ENCODE data around the gene PELI1.

PELI1 gene

DNA sequence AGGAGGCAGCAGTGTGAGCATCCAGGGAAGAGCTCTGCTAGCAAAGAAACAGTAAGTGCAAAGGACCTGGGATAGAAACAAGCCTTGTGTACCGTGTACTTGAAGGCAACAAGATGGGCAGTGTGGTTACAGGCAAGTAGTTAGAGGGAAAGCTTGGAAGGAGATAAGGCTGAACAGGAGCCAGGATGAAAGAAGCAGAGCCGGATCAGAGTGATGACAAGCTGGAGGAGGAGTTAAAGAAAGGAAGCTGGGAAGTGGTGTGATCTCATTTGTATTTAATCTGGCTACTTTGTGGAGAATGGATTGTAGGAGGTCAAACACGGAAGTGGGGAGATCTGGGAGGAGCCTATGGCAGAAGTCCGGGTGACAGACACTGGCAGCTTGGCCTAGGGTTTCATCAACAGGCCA, 80.3 kb downstream of the PELI1 start:
- TF ChIP-seq, protein P1, sequence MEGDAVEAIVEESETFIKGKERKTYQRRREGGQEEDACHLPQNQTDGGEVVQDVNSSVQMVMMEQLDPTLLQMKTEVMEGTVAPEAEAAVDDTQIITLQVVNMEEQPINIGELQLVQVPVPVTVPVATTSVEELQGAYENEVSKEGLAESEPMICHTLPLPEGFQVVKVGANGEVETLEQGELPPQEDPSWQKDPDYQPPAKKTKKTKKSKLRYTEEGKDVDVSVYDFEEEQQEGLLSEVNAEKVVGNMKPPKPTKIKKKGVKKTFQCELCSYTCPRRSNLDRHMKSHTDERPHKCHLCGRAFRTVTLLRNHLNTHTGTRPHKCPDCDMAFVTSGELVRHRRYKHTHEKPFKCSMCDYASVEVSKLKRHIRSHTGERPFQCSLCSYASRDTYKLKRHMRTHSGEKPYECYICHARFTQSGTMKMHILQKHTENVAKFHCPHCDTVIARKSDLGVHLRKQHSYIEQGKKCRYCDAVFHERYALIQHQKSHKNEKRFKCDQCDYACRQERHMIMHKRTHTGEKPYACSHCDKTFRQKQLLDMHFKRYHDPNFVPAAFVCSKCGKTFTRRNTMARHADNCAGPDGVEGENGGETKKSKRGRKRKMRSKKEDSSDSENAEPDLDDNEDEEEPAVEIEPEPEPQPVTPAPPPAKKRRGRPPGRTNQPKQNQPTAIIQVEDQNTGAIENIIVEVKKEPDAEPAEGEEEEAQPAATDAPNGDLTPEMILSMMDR (IDR thresholded peaks at IDR 0.05; ENCODE audit: borderline replicate concordance, control extremely low read depth, extremely low read depth, insufficient read depth, missing control alignments): no peak
- in situ Hi-C loops (cut with MboI; ENCODE audit: low sequenced_read_pairs, unreplicated experiment): no loop called here
- no peak for DNase-seq (ENCODE audit: low spot score)

DNA sequence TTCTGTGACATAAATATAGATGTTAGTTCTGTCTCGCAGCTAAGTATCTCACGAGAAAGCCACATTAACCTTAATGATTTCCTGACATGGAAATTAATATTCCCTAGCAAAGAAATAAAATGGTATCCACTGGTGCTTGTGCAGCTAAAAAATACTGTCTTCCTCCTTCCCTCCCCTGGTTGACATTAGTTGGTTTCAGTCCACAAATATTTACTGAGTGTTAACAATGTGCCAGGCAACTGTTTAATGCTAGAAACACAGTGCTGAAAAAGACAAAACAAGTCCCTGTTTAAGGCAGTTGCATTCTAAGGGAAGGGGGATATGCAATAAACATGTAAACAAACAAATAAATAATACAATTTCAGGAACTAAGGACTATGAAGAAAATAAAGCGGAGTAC, 80.8 kb downstream of the PELI1 start:
- TF ChIP-seq, protein P1 (IDR thresholded peaks at IDR 0.05; ENCODE audit: borderline replicate concordance, control extremely low read depth, extremely low read depth, insufficient read depth, missing control alignments): no peak
- in situ Hi-C loops (cut with MboI; ENCODE audit: low sequenced_read_pairs, unreplicated experiment): no loop called here
- DNase-seq (ENCODE audit: low spot score): no peak

DNA sequence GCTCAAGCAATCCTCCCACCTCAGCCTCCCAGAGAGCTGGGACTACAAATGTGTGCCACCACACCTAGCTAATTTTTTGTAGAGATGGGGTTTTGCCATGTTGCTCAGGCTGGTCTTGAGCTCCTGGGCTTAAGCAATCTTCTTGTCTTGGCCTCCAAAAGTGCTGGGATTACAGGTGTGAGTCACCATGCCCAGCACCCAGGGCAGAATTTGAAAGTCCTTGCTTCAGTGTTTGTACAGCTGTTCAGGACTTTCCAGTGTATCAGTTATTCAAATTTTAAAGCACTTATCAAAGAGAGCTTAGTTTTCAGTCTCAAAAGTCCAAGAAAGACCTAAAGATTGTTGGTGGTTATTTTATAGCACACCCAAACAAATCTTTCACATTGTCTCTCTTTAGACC, 81.4 kb downstream of the PELI1 start:
- DNase-seq (ENCODE audit: low spot score): no peak
- in situ Hi-C loops (cut with MboI; ENCODE audit: low sequenced_read_pairs, unreplicated experiment): no loop called here
- TF ChIP-seq, protein P1 (IDR thresholded peaks at IDR 0.05; ENCODE audit: borderline replicate concordance, control extremely low read depth, extremely low read depth, insufficient read depth, missing control alignments): no peak

DNA sequence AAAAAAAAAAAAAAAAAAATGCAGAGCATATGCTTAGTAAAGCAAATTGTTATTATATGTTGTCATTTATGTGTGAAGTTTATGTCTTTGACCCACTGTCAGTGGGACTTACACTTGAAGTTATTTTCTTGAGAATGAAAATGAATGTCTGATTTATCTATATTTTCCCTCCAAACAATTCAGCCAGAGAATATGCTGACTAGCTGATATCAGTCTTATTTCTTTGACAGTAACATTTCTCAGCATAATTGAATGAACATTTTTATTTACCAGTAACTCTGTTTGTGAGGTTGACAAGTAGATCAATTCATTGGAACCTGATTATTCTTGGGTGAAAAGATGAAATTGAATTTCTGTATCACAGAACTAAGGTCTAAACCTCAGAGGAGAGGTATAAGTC, 85.0 kb downstream of the PELI1 start:
- TF ChIP-seq, protein P1 (IDR thresholded peaks at IDR 0.05; ENCODE audit: borderline replicate concordance, control extremely low read depth, extremely low read depth, insufficient read depth, missing control alignments): no peak
- in situ Hi-C loops (cut with MboI; ENCODE audit: low sequenced_read_pairs, unreplicated experiment): loop anchor here (5.0 kb wide), 1 partner anchor 83 kb away; the partner anchor contains the start of gene PELI1
- no peak for DNase-seq (ENCODE audit: low spot score)

DNA sequence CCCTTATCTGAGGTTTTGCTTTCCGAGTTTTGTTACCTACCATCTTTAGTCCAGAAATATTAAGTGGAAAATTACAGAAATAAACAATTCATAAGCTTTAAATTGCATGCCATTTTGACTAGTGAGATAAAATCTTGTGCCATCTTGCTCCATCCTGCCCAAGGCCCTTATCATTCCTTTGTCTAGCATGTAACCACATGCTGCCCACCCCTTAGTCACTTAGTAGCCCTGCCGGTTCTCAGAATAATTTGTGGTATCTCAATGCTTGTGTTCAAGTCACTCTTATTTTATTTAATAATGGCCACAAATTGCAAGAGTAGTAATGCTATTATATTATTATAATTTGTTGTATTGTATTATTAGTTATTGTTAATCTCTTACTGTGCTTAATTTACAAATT, 88.2 kb downstream of the PELI1 start:
- in situ Hi-C loops (cut with MboI; ENCODE audit: low sequenced_read_pairs, unreplicated experiment): loop anchor here (5.0 kb wide), 1 partner anchor 86 kb away; the partner anchor contains the start of gene PELI1
- DNase-seq (ENCODE audit: low spot score): no peak
- TF ChIP-seq, protein P1 (IDR thresholded peaks at IDR 0.05; ENCODE audit: borderline replicate concordance, control extremely low read depth, extremely low read depth, insufficient read depth, missing control alignments): no peak

DNA sequence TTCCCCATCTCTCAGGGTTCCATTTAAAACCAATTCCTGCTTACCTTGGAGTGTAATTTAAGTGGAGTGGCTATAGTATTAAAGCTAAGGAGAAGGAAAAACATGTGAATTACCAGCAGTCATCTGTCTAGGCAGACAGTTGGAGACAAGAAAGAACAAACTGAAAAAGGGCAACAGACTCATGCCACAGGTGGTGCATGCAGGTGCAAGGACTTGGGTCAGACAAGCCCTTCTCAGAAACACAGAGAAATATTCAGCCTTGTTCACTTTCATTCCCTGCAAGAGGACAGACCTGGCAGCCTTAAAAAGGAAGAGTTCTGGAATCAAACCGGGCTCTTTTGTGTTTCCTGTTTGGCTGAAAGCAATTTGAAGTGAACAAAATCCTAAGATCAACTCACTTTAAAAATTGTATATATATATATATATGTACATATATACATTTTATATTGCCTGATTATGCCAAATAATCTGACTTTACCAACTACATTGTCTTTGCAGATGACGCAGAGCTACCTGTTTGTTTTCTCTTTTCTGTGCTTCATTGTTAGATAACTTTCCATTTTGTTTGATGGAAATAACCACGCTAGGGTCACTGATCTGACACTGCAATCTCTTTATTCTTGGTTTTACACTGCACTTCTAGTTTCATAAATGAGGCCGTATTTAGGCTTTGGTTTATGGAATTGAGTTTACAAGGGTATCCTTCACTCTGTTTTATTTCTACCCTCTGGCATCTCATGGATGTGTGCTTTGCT, 89.9 kb downstream of the PELI1 start:
- DNase-seq (ENCODE audit: low spot score): no peak
- in situ Hi-C loops (cut with MboI; ENCODE audit: low sequenced_read_pairs, unreplicated experiment): loop anchor here (5.0 kb wide), 1 partner anchor 273 kb away; no protein-coding TSS in a partner anchor
- TF ChIP-seq, protein P1 (IDR thresholded peaks at IDR 0.05; ENCODE audit: borderline replicate concordance, control extremely low read depth, extremely low read depth, insufficient read depth, missing control alignments): no peak
